HFFc6 (cell line): ENCODE results near the gene ESPN. TPM values are rescaled to one million over a fixed set of nuclear protein-coding genes. Genes with fewer than 3 reads are reported as not detected.

Experiments
- DNase-seq: peaks from one replicate; pipeline ENCODE4 v3.0.0-alpha.2; 2018
- H3K27ac Mint-ChIP-seq: 2 replicates; pipeline ENCODE4 v1.8.0; 2020; ENCODE audit warnings: mild to moderate bottlenecking, mixed read lengths
- H3K27me3 Mint-ChIP-seq: 2 replicates; pipeline ENCODE4 v1.8.0; 2021; ENCODE audit warnings: mild to moderate bottlenecking, moderate library complexity, mixed read lengths; ENCODE audit not compliant: insufficient read depth
- H3K36me3 Mint-ChIP-seq: 2 replicates; pipeline ENCODE4 v1.8.0; 2021; ENCODE audit warnings: low read depth, mixed read lengths
- H3K4me1 Mint-ChIP-seq: 2 replicates; pipeline ENCODE4 v1.8.0; 2020; ENCODE audit warnings: low read depth, mixed read lengths
- H3K4me3 Mint-ChIP-seq: 2 replicates; pipeline ENCODE4 v1.8.0; 2020; ENCODE audit warnings: mild to moderate bottlenecking, moderate library complexity, mixed read lengths
- H3K9me3 Mint-ChIP-seq: 2 replicates; pipeline ENCODE4 v1.8.0; 2020; ENCODE audit warnings: mild to moderate bottlenecking, mixed read lengths
- total RNA-seq, 6 experiments: library from RNA; stranded (reverse); fragmentation: NEBNext Ultra II Directional; extraction: Animal tissue kit (Norgen Biotek cat#: 25700); gene quantifications; 2 replicates in 1 of 6; 3 replicates in 5 of 6; pipeline ENCODE4 v1.2.3, GENCODE V29; 2021
- TF ChIP-seq, protein P1 (sequence below): fragments of 200-600 bp; sonication (generic); IDR thresholded peaks from 2 replicates; pipeline ENCODE4 v1.5.0; 2021; ENCODE audit warnings: antibody characterized with exemption, mild to moderate bottlenecking

ESPN gene
- total RNA-seq, 6 experiments from 2014 or later: not detected

DNA sequence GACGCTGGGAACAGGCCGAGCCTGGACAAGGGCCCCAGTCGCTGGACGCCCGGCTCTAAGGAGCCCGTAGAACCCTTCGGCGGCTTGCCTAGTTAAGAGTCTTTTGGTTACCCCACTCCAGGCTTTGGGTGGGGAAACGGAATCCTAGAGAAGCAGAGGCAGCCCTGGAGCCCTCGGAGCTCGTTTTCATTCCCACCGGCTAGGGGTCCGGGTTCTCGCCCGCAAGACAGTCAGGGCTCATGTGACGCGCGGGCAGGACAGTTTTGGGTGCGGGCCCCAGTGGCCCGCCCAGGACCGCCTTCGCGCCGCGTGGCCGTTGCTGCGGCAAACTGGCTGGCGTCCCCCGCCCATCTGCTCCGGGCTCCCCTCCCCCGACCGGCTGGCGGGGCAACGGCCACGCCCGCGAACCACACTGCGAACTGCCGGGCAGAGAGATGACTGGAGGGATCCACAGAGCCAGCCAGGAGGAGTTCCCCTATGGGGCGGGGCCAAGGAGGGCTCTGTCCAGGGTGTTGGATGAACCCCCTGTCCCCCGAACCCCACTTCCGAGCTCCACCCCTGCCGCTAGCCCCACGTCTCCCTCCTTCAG, 4.0 kb upstream of the ESPN start:
- Mint-ChIP-seq H3K36me3 (no peaks in the 10 kb centered on the region), H3K4me3 (no peak overlapping the region), H3K4me1 (peaks cover 19% of the 10 kb centered on the region), H3K9me3 (no peaks in the 10 kb centered on the region), H3K27me3 (peaks cover 46% of the 10 kb centered on the region), H3K27ac (no peak overlapping the region)
- TF ChIP-seq, protein P1, sequence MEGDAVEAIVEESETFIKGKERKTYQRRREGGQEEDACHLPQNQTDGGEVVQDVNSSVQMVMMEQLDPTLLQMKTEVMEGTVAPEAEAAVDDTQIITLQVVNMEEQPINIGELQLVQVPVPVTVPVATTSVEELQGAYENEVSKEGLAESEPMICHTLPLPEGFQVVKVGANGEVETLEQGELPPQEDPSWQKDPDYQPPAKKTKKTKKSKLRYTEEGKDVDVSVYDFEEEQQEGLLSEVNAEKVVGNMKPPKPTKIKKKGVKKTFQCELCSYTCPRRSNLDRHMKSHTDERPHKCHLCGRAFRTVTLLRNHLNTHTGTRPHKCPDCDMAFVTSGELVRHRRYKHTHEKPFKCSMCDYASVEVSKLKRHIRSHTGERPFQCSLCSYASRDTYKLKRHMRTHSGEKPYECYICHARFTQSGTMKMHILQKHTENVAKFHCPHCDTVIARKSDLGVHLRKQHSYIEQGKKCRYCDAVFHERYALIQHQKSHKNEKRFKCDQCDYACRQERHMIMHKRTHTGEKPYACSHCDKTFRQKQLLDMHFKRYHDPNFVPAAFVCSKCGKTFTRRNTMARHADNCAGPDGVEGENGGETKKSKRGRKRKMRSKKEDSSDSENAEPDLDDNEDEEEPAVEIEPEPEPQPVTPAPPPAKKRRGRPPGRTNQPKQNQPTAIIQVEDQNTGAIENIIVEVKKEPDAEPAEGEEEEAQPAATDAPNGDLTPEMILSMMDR: no peak
- no peak for DNase-seq

DNA sequence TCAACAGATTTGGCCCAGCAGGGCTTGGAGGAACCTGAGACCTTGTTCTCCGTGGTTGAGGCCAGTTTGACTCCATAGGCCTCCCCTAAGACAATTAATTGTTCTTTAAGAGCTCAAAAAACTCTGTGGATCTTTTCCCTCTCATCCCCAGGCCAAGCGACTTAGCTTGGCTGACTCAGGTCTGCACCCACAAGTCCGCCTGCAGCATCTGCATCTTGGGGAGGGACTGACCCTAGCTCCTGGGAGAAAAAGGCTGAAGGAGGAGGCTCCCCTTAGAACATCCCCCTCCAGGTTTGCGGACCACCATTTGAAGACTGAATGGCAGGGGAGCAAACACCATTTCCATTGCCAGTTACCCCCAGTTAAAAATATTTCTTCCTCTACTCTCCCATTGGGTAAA, 3.3 kb upstream of the ESPN start:
- H3K36me3 Mint-ChIP-seq: no peaks in the 10 kb centered on the region
- peaks cover 15% of the 10 kb centered on the region for H3K4me1 Mint-ChIP-seq
- no peaks in the 10 kb centered on the region for H3K9me3 Mint-ChIP-seq
- no peak overlapping the region for H3K27ac Mint-ChIP-seq
- TF ChIP-seq, protein P1: no peak
- H3K4me3 Mint-ChIP-seq: no peak overlapping the region
- peaks cover 44% of the 10 kb centered on the region for H3K27me3 Mint-ChIP-seq
- DNase-seq: no peak

DNA sequence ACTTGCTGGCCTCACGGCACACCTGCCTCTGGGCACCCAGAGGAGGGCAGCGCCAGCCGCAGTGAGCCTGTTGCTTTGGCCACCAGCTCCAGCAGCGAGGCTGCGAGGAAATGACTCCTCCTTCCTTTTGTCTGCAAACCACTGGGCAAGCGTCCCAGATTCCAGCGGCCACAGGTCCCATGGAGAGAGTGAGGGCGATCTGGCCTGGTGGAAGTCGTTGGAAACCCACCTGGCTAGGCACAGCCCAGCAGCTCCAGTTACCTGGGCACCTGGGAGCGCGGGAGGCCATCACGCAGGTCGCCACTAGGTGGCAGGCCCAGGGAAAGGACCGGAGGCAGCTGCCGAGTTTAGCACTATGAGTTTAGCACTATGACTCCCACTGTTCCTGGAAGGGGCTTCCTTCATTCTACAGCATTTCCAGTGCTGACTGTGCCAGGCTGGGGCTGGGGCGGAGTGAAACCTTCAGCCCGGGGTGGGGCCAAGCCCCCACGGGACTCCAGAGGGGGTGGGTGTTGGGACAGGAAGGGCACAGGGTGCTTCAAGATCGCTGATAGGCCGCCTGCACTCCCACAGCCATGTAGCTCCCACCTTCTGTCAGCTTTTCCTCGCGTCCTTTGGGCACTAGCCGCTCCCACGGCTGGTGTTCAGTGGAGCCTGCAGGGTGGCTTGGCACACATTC, 1.1 kb upstream of the ESPN start:
- TF ChIP-seq, protein P1: peak; percentile 82
- Mint-ChIP-seq H3K27ac (no peak overlapping the region), H3K27me3 (peaks cover 37% of the 10 kb centered on the region), H3K9me3 (no peaks in the 10 kb centered on the region), H3K4me1 (peaks cover 15% of the 10 kb centered on the region), H3K4me3 (no peak overlapping the region), H3K36me3 (no peaks in the 10 kb centered on the region)
- peak; percentile 12 for DNase-seq

DNA sequence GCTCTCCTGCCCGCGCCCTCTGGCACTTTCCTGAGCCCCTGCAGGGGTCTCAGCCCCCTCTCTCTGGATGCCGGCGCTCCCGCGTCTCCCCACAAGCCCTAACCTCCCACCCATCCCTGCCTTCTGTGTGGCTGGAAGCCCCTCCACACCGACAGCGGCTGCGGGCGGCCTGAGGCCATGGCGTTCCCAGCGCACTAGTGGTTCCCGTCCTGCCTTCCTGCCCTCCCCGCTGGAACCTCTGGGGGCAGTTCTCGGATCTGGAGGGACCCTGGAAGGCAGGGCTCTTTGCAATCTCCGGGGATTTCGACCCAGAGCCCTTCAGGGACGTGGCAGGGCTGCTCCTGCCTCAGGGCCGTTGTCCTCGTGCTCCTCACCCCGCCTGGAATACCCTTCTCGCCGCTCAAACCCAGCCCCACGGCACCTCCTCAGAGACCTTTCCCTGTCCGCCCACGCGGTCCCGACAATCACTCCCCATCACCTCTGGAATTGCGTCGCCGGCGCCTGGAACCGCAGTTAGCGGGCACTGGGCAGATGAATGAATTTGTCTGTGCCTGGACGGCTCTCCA, 493 bp upstream of the ESPN start:
- Mint-ChIP-seq H3K9me3 (no peaks in the 10 kb centered on the region), H3K4me3 (no peak overlapping the region), H3K27me3 (peaks cover 35% of the 10 kb centered on the region), H3K27ac (no peak overlapping the region), H3K4me1 (peaks cover 15% of the 10 kb centered on the region), H3K36me3 (no peaks in the 10 kb centered on the region)
- TF ChIP-seq, protein P1: no peak
- DNase-seq: no peak

DNA sequence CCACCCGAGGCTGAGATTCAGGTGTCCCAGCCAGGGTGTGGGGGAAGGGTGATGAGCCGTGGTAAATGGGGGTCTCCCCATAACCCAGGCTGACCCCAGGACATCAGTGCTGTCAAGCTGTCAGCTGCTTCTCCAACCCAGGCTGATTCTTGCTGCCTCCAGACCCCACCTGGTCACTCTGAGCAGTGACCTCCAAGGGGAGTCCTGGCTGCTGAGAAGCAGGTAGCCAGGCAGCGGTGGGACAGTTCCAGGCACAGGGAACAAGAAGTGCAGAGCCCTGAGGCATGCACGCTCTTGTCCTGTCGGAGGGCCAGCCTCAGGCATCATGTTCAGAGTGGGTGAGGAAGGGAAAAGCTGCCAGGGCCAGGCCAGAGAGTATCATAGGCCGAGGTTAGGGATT, 1.1 kb downstream of the ESPN start:
- no peak for DNase-seq
- peaks cover 41% of the 10 kb centered on the region for H3K27me3 Mint-ChIP-seq
- H3K36me3 Mint-ChIP-seq: no peaks in the 10 kb centered on the region
- no peak overlapping the region for H3K27ac Mint-ChIP-seq
- H3K4me1 Mint-ChIP-seq: peaks cover 15% of the 10 kb centered on the region
- TF ChIP-seq, protein P1: no peak
- H3K4me3 Mint-ChIP-seq: no peak overlapping the region
- H3K9me3 Mint-ChIP-seq: no peaks in the 10 kb centered on the region
